Bronchial epithelial cell (primary cell): ENCODE results near the gene TAS2R30. TPM values are rescaled to one million over a fixed set of nuclear protein-coding genes. Genes with fewer than 3 reads are reported as not detected.
"Not testable (repeated sequence)": the region's sequence is repeated elsewhere in the genome, so short reads cannot be mapped to it uniquely, and the experiment has no call there.

Experiments used
- DNase-seq: peaks from one replicate; pipeline ENCODE4 v3.0.0-alpha.2; 2010; ENCODE audit warnings: low read depth
- FAIRE-seq: peaks from 2 replicates; lab custom pipeline; 2011; peaks lifted over from hg19 to GRCh38; lab: Jason Lieb, UNC
- H3K27me3 ChIP-seq: 2 replicates; pipeline ENCODE4 v1.5.1; 2011; ENCODE audit warnings: low read length; ENCODE audit not compliant: control insufficient read depth, insufficient read depth
- H3K36me3 ChIP-seq: 2 replicates; pipeline ENCODE4 v1.5.1; 2011; ENCODE audit warnings: low read length; ENCODE audit not compliant: control insufficient read depth, insufficient read depth
- H3K4me3 ChIP-seq: 2 replicates; pipeline ENCODE4 v1.5.1; 2011; ENCODE audit warnings: mild to moderate bottlenecking, low read depth, low read length, control low read depth
- total RNA-seq: library from RNA; depleted of rRNA; stranded (reverse); fragments of >200 nt; gene quantifications from 2 replicates; pipeline ENCODE4 v1.2.1, GENCODE V29; 2014
- TF ChIP-seq, protein P1 (sequence below): IDR thresholded peaks from 2 replicates; pipeline ENCODE4 v1.5.1; 2011; ENCODE audit warnings: mild to moderate bottlenecking, moderate library complexity, low read length, control low read depth, inconsistent platforms; ENCODE audit not compliant: insufficient read depth, severe bottlenecking

The TAS2R30 gene
- total RNA-seq, 1 donor from 2014 or later: 4.5 TPM

DNA sequence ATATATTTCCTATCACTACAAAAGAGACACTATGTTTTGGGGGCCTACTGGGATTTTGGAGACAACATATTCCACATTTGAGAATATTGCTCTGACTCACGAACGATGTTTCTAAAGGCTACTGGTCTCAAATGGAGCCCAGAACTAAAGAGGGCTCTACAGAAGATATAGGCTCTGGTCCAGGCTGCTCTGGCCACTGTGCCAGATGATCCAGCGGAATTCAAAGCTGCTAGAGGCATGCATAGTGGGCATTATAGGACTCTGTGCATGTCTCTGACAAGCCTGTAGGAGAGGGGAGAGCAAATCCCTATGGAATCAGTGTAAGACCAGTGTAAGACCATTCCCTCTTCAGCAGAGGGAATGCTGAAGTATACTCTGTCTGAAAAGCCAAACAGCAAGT, 4.1 kb downstream of the TAS2R30 start:
- Histone ChIP-seq H3K27me3 (no peaks in the 10 kb centered on the region), H3K4me3 (no peak overlapping the region), H3K36me3 (no peaks in the 10 kb centered on the region)
- TF ChIP-seq, protein P1, sequence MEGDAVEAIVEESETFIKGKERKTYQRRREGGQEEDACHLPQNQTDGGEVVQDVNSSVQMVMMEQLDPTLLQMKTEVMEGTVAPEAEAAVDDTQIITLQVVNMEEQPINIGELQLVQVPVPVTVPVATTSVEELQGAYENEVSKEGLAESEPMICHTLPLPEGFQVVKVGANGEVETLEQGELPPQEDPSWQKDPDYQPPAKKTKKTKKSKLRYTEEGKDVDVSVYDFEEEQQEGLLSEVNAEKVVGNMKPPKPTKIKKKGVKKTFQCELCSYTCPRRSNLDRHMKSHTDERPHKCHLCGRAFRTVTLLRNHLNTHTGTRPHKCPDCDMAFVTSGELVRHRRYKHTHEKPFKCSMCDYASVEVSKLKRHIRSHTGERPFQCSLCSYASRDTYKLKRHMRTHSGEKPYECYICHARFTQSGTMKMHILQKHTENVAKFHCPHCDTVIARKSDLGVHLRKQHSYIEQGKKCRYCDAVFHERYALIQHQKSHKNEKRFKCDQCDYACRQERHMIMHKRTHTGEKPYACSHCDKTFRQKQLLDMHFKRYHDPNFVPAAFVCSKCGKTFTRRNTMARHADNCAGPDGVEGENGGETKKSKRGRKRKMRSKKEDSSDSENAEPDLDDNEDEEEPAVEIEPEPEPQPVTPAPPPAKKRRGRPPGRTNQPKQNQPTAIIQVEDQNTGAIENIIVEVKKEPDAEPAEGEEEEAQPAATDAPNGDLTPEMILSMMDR: no peak
- FAIRE-seq (no peak), DNase-seq (no peak)

DNA sequence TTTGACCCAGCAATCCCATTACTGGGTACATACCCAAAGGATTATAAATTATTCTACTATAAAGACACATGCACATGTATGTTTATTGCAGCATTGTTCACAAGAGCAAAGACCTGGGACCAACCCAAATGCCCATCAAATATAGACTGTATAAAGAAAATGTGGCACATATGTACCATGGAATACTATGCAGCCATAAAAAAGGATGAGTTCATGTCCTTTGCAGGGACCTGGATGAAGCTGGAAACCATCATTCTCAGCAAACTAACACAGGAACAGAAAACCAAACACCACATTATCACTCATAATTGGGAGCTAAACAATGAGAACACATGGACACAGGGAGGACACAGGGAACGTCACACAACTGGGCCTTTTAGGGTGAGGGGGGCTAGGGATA, 20.3 kb downstream of the TAS2R30 start:
- not testable (repeated sequence) for H3K36me3 ChIP-seq, H3K4me3 ChIP-seq, H3K27me3 ChIP-seq, FAIRE-seq, DNase-seq

DNA sequence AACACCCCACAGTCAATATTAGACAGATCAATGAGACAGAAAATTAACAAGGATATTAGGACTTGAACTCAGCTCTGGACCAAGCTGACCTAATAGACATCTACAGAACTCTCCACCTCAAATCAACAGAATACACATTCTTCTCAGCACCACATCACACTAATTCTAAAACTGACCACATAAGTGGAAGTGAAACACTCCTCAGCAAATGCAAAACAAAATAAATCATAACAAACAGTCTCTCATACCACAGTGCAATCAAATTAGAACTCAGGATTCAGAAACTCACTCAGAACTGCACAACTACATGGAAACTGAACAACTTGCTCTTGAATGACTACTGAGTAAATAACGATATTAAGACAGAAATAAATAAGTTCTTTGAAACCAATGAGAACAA, 23.2 kb downstream of the TAS2R30 start:
- not testable (repeated sequence) for FAIRE-seq

DNA sequence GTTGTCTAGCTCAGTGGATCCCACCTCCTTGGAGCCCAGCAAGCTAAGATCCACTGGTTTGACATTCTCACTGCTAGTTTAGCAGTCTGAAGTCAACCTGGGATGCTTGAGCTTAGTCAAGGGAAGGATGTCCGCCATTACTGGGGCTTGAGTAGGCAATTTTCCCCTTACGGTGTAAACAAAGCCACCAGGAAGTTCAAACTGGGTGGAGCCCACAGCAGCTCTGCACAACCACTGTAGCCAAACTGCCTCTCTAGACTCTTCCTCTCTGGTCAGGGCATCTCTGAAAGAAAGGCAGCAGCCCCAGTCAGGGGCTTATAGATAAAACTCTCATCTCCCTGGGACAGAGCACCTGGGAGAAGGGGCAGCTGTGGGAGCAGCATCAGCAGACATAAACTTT, 25.6 kb downstream of the TAS2R30 start:
- TF ChIP-seq, protein P1: no peak
- Histone ChIP-seq H3K4me3 (no peak overlapping the region), H3K27me3 (no peaks in the 10 kb centered on the region), H3K36me3 (no peaks in the 10 kb centered on the region)
- DNase-seq (no peak), FAIRE-seq (peak; percentile 28)

More for the DNA sequence above, 23.2 kb downstream of the TAS2R30 start:
- not testable (repeated sequence) for H3K36me3 ChIP-seq, H3K27me3 ChIP-seq, DNase-seq, H3K4me3 ChIP-seq

DNA sequence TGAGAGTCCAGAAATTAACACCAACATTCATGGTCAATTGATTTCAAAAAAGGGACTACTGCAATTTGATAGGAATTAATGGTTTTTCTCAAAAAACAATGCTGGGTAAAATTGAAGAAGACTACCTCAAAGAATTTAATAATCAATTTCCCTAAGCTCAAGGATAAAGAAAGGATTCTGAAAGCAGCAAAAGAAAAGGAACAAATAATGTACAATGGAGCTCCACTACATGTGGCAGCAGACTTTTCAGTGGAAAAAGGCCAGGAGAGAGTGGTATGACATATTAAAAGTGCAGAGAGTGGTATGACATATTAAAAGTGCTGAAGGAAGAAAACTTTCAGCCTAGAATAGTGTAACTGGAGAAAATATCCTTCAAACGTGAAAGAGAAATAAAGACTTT, 26.7 kb downstream of the TAS2R30 start:
- no peaks in the 10 kb centered on the region for H3K36me3 ChIP-seq
- H3K4me3 ChIP-seq: no peak overlapping the region
- H3K27me3 ChIP-seq: no peaks in the 10 kb centered on the region
- TF ChIP-seq, protein P1: no peak
- DNase-seq (no peak), FAIRE-seq (no peak)

DNA sequence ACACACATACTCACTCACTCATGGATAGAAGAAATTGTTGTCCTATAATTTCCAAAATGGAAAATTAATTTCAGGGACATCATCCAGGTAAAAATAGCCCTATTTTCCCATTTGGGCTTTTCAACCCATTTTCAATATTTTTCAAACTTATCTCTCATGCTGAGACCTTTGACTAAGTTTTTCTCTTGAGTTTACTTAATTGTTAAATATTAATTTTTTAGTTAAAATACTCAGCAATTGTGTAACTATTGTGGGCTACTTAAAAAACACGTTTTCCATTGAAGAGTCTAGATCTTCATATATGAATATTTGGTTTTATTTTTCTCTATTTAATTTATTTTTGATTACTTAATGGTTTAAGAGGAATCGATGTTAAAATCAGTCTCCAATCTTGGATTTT, 28.2 kb downstream of the TAS2R30 start:
- no peaks in the 10 kb centered on the region for H3K27me3 ChIP-seq
- FAIRE-seq (no peak), DNase-seq (no peak)
- no peaks in the 10 kb centered on the region for H3K36me3 ChIP-seq
- TF ChIP-seq, protein P1: no peak
- no peak overlapping the region for H3K4me3 ChIP-seq

DNA sequence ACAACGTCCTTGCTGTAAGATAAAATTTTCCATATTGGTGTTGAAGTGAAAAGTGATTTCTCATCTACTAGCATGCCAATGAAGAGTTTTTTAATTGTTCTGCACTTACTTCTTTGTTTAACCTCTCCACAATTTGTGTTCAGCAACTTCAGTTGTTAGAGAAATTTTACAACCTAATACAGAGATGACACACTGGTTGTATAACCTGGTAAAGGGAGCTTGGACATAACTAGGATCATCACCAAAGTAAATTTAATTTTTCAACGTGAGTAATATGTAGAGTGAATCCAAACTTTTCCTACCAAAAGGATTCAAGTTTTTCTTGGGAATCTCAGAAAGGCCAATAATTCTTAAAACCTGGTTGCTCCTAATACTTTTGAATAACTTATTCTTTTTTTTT, 28.9 kb downstream of the TAS2R30 start:
- DNase-seq (no peak), FAIRE-seq (no peak)
- Histone ChIP-seq H3K27me3 (no peaks in the 10 kb centered on the region), H3K36me3 (no peaks in the 10 kb centered on the region), H3K4me3 (no peak overlapping the region)
- TF ChIP-seq, protein P1: no peak

DNA sequence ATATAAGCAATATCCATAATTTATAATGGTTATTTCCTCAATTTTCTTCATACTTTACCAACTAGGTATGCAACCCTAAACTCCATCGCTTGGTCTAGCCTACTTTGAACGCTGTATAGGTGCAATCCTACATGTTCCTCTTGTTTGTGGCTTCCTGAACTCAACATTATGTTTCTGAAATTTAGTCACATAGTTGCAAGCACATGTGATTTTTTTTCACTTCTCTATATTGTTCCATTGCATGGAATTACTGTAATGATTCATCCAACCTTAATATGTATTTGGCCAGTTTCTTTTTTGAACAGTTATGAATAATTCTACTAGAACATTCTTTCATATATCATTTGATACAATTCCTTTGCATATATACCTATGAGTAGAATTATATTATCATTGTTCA, 39.5 kb downstream of the TAS2R30 start:
- DNase-seq, H3K36me3 ChIP-seq, H3K27me3 ChIP-seq, FAIRE-seq, H3K4me3 ChIP-seq: not testable (repeated sequence)
